HUES6 (cell line): ENCODE measurements around the gene TMCC3.

Experiments used
- H3K27ac ChIP-seq: 2 replicates; pipeline ENCODE4 v1.7.0; 2013; ENCODE audit warnings: low read depth, mild to moderate bottlenecking, low read length, inconsistent platforms
- H3K27me3 ChIP-seq: 2 replicates; pipeline ENCODE4 v1.6.1; 2013; ENCODE audit warnings: low read length; ENCODE audit not compliant: control insufficient read depth, insufficient read depth
- H3K36me3 ChIP-seq: 2 replicates; pipeline ENCODE4 v1.6.1; 2013; ENCODE audit warnings: low read length; ENCODE audit not compliant: control insufficient read depth, insufficient read depth
- H3K4me1 ChIP-seq: 2 replicates; pipeline ENCODE4 v1.6.1; 2013; ENCODE audit warnings: low read length; ENCODE audit not compliant: control insufficient read depth, insufficient read depth
- H3K4me3 ChIP-seq: 2 replicates; pipeline ENCODE4 v1.5.1; 2013; ENCODE audit warnings: low read depth, low read length
- H3K9ac ChIP-seq: one replicate; pipeline ENCODE4 v1.6.1; 2013; ENCODE audit warnings: mild to moderate bottlenecking, low read length
- H3K9me3 ChIP-seq: 2 replicates; pipeline ENCODE4 v1.6.1; 2013; ENCODE audit warnings: low read depth, low read length; ENCODE audit not compliant: control insufficient read depth, insufficient read depth

The TMCC3 gene

DNA sequence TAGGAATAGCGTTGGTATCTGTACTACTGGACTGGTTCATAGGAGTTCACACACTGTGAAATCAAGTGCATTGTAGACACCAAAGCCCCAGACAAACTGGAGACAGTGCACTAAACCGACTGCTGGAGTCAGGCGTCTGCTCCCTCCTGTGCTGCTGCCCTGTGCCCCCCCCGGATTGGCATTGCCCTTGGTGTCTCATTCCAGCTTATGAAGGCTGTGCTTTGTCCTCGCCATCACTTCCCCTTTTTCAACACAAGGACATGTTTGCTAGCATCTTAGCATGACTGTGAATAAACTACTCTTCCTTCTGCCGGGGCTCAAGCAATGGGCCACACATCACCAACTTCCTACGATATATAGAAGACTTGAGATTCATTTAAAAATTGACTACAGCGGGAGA, 84.0 kb downstream of the TMCC3 start:
- Histone ChIP-seq H3K27me3 (no peaks in the 10 kb centered on the region), H3K36me3 (0 out of 2 replicates have a peak, but pooled peaks cover 3% of the 10 kb centered on the region), H3K9me3 (no peaks in the 10 kb centered on the region), H3K27ac (no peak overlapping the region), H3K4me1 (peaks cover 5% of the 10 kb centered on the region), H3K9ac (no peak overlapping the region), H3K4me3 (no peak overlapping the region)

DNA sequence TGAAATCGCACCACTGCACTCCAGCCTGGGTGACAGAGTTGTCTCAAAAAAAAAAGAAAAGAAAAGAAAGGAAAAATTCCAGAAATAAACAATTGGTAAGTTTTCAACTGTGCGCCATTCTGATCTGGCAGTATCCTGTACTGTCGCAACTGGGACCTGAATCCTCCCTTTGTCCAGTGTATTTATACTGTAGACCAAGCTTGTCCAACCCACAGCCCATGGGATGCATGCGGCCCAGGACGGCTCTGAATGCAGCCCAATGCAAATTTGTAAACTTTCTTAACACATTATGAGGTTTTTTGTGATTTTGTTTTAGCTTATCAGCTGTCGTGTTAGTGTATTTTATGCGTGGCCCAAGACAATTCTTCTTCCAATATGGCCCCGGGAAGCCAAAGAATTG, 84.7 kb downstream of the TMCC3 start:
- Histone ChIP-seq H3K27me3 (peaks cover 1% of the 10 kb centered on the region; the same call in 1 of the 2 replicates), H3K36me3 (no peaks in the 10 kb centered on the region), H3K27ac (no peak overlapping the region), H3K4me1 (peaks cover 10% of the 10 kb centered on the region), H3K4me3 (no peak overlapping the region), H3K9me3 (no peaks in the 10 kb centered on the region), H3K9ac (no peak overlapping the region)

DNA sequence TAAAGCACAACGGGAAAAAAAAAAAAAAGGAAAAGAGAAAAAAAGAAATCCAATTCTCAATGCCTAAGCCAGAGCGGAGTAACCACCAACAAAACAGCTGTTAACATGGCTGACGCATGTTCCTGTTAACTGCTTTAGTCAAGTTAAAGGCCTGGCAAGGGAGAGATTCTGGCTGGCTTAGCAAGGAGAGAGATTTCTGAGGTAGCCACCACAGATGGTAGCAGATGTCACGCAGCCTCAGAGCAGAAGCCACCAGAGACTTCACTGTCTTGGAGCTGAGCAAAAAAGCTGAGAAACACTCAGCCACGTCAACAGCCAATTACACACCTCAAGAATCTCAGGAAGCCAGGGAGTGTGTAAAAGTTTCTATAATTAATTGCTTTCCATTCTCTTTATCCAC, 87.1 kb downstream of the TMCC3 start:
- Histone ChIP-seq H3K36me3 (no peaks in the 10 kb centered on the region), H3K9ac (no peak overlapping the region), H3K27ac (no peak overlapping the region), H3K4me3 (no peak overlapping the region), H3K9me3 (no peaks in the 10 kb centered on the region), H3K4me1 (peaks cover 15% of the 10 kb centered on the region), H3K27me3 (peaks cover 7% of the 10 kb centered on the region; the same call in 1 of the 2 replicates)

DNA sequence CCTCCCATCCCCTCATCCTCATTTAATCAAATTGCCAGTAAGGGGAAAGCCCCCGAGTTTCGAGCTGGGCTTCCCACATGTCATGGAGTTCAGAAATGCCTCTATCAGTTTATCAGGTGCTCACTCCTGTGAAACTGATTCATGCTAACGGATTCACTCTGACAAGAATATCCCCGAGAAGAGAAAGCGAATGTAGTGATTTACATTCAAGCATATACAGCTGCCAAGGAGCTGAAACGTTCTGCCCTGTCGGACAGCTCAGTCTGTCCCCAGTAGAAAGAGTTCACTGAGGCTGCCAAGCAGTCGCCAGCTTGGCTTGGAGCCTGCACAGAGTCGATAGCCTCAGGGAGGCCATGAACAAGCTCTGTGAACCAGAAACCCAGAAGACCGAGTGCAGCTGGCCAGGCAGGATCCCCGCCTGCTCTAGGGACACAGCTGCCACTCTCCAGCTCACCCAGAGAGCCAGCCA, 88.4 kb downstream of the TMCC3 start:
- H3K27ac ChIP-seq = no peak overlapping the region
- H3K4me3 ChIP-seq = no peak overlapping the region
- peaks cover 7% of the 10 kb centered on the region; the same call in 1 of the 2 replicates for H3K27me3 ChIP-seq
- peak overlapping the region; percentile 26 for H3K9ac ChIP-seq
- peaks cover 15% of the 10 kb centered on the region for H3K4me1 ChIP-seq
- H3K9me3 ChIP-seq = no peaks in the 10 kb centered on the region
- H3K36me3 ChIP-seq = no peaks in the 10 kb centered on the region

DNA sequence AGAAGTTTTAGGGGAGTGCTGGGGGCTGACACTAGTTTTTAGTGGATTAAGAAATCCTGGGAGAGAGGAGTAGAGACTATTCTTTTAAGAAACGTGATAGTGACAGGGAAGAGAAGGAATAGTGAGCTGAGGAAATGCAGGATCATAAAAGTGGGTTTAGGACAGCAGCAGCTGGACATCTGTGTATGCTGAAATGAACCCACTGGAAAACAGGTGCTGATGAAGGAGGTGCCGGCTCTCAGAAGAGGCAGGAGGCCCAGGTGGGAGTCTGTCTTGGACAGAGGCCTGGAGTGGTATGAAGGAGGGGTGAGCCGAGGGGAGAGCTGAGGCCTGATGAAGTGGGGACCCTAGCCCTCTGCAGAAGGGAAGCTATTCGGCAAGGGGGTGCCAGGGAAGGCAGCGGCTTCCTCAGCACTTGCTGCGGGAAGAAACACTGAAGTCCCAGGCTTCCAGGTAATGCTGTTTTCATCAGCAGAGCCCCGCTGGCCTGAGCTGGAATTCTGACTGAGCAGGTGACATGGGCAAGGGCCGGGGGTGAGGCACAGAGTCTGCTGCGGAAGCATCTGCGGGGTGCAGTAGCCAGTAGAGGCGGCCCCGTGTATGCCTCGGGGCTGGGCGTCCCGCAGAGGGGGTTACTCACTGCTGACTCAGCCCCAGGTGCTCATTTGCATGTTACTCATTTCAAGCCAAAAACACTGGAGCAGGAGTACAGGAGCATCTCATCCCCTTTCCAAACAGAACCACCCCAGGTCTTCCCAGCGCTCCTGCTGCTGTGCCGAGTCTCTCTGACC, 89.7 kb downstream of the TMCC3 start:
- Histone ChIP-seq H3K36me3 (no peaks in the 10 kb centered on the region), H3K9ac (peak overlapping the region; percentile 34), H3K4me3 (peak overlapping the region; percentile 39), H3K27me3 (peaks cover 7% of the 10 kb centered on the region; the same call in 1 of the 2 replicates), H3K9me3 (no peaks in the 10 kb centered on the region), H3K27ac (no peak overlapping the region), H3K4me1 (peaks cover 15% of the 10 kb centered on the region)

DNA sequence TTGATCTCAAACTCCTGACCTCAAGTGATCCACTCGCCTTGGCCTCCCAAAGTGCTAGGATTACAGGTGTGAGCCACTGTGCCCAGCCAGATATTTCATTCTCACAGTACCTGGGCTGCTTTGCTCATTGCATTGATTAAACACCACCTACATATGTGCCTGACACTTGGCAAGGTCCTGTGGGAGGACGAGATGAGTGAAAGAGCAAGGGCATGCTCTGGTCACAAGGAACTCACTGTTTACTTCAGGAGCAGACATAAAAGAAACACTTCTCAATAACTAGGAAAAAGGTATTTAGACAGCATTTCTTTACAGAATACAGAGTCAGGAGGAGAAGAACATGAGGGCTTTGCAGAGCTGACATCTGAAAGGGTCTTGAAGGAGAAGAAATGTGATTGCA, 91.7 kb downstream of the TMCC3 start:
- Histone ChIP-seq H3K4me3 (no peak overlapping the region), H3K27me3 (peaks cover 7% of the 10 kb centered on the region; the same call in 1 of the 2 replicates), H3K4me1 (peaks cover 15% of the 10 kb centered on the region), H3K36me3 (no peaks in the 10 kb centered on the region), H3K9ac (no peak overlapping the region), H3K27ac (no peak overlapping the region), H3K9me3 (no peaks in the 10 kb centered on the region)

DNA sequence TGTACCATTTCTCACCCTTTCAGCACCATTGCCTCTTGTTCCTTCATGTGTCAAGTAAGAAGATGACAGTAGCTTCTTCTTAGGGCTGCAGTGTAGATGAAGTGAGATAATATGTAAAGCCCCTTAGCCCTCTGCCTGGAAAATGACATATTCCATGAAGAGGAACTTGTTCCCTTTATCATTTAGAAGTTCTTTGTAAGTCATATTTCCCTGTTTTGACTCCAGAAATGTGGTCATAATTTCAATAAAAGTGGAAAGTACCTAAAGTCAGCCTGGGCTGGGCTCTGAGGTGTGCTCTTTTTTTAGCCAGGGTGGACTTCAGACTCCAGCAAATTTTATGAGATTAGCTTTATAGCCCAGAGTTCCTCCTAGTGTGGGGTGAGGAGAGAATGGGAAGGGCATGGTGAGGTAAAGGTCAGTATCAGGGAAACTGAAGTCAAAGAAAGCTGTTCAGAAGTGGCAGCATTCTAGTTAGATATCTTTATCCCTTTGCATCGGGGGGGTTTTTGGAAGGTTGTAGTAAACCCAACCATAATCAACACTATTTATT, 92.5 kb downstream of the TMCC3 start:
- H3K9me3 ChIP-seq = no peaks in the 10 kb centered on the region
- H3K9ac ChIP-seq = no peak overlapping the region
- H3K4me1 ChIP-seq = peaks cover 15% of the 10 kb centered on the region
- no peaks in the 10 kb centered on the region for H3K36me3 ChIP-seq
- no peak overlapping the region for H3K27ac ChIP-seq
- no peak overlapping the region for H3K4me3 ChIP-seq
- H3K27me3 ChIP-seq = peaks cover 7% of the 10 kb centered on the region; the same call in 1 of the 2 replicates

DNA sequence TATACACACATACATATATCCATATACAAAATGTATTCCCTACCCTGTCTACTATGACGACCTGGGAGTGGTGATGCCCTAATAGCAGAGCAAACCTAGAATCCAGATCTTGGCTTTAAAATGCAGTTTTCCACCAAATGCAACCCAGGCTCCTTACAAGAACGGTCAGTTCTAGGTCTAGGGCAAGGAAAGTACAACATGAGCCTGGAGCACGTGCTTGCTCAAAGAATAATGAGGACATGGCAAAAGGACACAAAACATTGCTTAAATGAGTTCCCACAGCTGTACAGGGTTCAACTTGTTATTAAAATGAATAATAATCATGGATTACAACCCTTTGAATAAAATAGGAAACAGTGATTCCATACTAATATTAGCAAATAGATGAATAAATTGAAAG, 94.7 kb downstream of the TMCC3 start:
- H3K4me3 ChIP-seq = no peak overlapping the region
- H3K4me1 ChIP-seq = peaks cover 5% of the 10 kb centered on the region
- no peaks in the 10 kb centered on the region for H3K36me3 ChIP-seq
- no peak overlapping the region for H3K9ac ChIP-seq
- peaks cover 7% of the 10 kb centered on the region; the same call in 1 of the 2 replicates for H3K27me3 ChIP-seq
- no peaks in the 10 kb centered on the region for H3K9me3 ChIP-seq
- no peak overlapping the region for H3K27ac ChIP-seq

DNA sequence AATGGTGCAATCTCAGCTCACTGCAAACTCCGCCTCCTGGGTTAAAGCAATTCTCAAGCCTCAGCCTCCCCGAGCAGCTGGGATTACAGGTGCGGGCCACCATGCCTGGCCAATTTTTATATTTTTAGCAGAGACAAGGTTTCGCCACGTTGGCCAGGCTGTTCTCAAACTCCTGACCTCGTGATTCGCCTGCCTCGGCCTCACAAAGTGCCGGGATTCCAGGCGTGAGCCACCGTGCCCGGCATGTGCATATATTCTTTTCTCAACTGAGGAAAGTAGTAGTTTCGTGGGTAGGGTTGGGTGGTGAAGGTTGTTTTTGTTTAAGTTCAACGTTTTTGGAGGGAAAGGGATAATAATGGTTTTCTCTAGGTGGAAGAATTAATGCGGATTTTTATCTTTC, 96.5 kb downstream of the TMCC3 start:
- no peak overlapping the region for H3K9ac ChIP-seq
- no peaks in the 10 kb centered on the region for H3K4me1 ChIP-seq
- H3K36me3 ChIP-seq = no peaks in the 10 kb centered on the region
- no peaks in the 10 kb centered on the region for H3K9me3 ChIP-seq
- no peaks in the 10 kb centered on the region for H3K27me3 ChIP-seq
- no peak overlapping the region for H3K4me3 ChIP-seq
- no peak overlapping the region for H3K27ac ChIP-seq

DNA sequence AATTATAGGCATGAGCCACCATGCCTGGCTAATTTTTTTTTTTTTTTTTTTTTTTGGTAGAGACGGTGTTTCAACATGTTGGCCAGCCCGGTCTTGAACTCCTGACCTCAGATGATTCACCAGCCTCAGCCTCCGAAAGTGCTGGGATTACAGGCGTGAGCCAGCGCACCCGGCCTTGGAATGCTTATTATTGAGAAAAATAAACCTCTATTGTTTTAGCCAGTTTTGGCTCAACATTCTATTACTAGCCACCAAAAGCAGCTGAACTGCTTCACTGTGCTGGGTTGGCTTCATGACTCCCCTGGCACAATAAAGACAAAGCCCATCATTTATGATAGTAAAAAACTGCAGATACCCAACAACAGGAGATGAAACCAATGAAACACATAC, 97.2 kb downstream of the TMCC3 start:
- 0 out of 2 replicates have a peak, but pooled peaks cover under 1% of the 10 kb centered on the region for H3K9me3 ChIP-seq
- H3K9ac ChIP-seq = no peak overlapping the region
- no peak overlapping the region for H3K4me3 ChIP-seq
- H3K36me3 ChIP-seq = no peaks in the 10 kb centered on the region
- no peaks in the 10 kb centered on the region for H3K4me1 ChIP-seq
- no peak overlapping the region for H3K27ac ChIP-seq
- H3K27me3 ChIP-seq = no peaks in the 10 kb centered on the region

DNA sequence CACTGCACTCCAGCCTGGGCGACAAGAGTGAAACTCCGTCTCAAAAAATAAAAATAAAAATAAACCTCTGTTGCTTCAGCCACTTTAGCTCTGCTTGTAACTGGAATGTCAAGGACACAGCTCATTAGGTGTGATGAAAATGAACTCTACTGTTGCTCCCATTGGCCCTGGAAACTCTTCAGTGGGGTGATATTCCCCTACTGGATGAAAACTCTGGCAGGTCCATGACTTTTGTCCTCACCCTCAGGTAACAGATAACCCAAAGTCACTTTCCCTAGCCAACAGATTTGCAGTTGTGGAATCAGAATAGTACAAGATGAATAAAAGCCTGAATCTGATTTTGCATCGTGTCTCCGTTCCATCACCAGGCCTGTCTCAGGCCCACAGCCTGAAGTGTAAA, 98.5 kb downstream of the TMCC3 start:
- H3K27ac ChIP-seq = no peak overlapping the region
- no peaks in the 10 kb centered on the region for H3K27me3 ChIP-seq
- H3K9ac ChIP-seq = no peak overlapping the region
- no peaks in the 10 kb centered on the region for H3K4me1 ChIP-seq
- H3K4me3 ChIP-seq = no peak overlapping the region
- H3K9me3 ChIP-seq = peaks cover 12% of the 10 kb centered on the region
- H3K36me3 ChIP-seq = no peaks in the 10 kb centered on the region
